NCI-H526 treated with DMSO at 0.1 percent for 48 hours (cell line): ENCODE results near the gene LRRC74B.
A peak's percentile ranks its signal among the peaks of the same experiment; 100 is the strongest.
"Not testable (repeated sequence)": the region's sequence is repeated elsewhere in the genome, so short reads cannot be mapped to it uniquely, and the experiment has no call there.

Experiments
- DNase-seq: peaks from one replicate; lab custom pipeline; 2025; lab: John Stamatoyannopoulos, UW

LRRC74B gene

GRCh38 chr22:21045585-21046294, at the start of gene LRRC74B:
LRRC74B (plus strand) TSS chr22:21045946; CDS start chr22:21045987, 41 bp downstream.
- DNase-seq, result peak; percentile 45

GRCh38 chr22:20996031-20996410, 49.7 kb upstream of the LRRC74B start:
- no peak for DNase-seq

- DNase-seq, result no peak
These were observed 48.9 kb upstream of the LRRC74B start for GRCh38 chr22:20996598-20997535.

- no peak for DNase-seq
These were observed 48.0 kb upstream of the LRRC74B start for GRCh38 chr22:20997536-20998257.

GRCh38 chr22:20998411-20999336, 47.1 kb upstream of the LRRC74B start:
- no peak for DNase-seq

GRCh38 chr22:20999350-21000206, 46.2 kb upstream of the LRRC74B start:
- DNase-seq, result no peak

GRCh38 chr22:21000207-21000986, 45.3 kb upstream of the LRRC74B start:
- DNase-seq, result no peak

GRCh38 chr22:21000987-21001600, 44.7 kb upstream of the LRRC74B start:
- no peak for DNase-seq

- DNase-seq, result peak; percentile 82
These were observed 44.0 kb upstream of the LRRC74B start, which contains the start of gene THAP7 for GRCh38 chr22:21001601-21002325. THAP7 (minus strand) TSS chr22:21002118; CDS start chr22:21001911, 207 bp downstream.

GRCh38 chr22:21003782-21004181, 42.0 kb upstream of the LRRC74B start:
- no peak for DNase-seq

- DNase-seq, result not testable (repeated sequence)
These were observed 36.5 kb upstream of the LRRC74B start for GRCh38 chr22:21009208-21009607.

GRCh38 chr22:21009638-21010425, 35.9 kb upstream of the LRRC74B start:
- no peak for DNase-seq

- DNase-seq, result no peak
These were observed 35.2 kb upstream of the LRRC74B start for GRCh38 chr22:21010426-21011113.

GRCh38 chr22:21012446-21013407, 33.0 kb upstream of the LRRC74B start:
- DNase-seq, result no peak

- no peak for DNase-seq
These were observed 32.0 kb upstream of the LRRC74B start for GRCh38 chr22:21013657-21014201.
